HL-60 (cell line): Measurements from ENCODE around the gene POMT1.

Source experiments
- DNase-seq, 2 experiments: peaks; one replicate each; pipeline ENCODE4 v3.0.0-alpha.2; 2010 to 2020; ENCODE audit warnings: low read depth in 1 of 2, low spot score in 1 of 2
- H3K27ac ChIP-seq: fragments of 250-450 bp; sonication (Bioruptor Pico); replicated peaks from 2 replicates; pipeline ENCODE4 v1.5.1; 2020; ENCODE audit warnings: mild to moderate bottlenecking, moderate library complexity
- H3K27me3 ChIP-seq: fragments of 250-450 bp; sonication (Bioruptor Pico); 2 replicates; pipeline ENCODE4 v1.5.1; 2021; ENCODE audit warnings: mild to moderate bottlenecking, moderate library complexity; ENCODE audit not compliant: insufficient read depth, poor library complexity, severe bottlenecking
- H3K4me3 ChIP-seq: replicated peaks from 2 replicates; pipeline ENCODE4 v1.5.1; 2011; ENCODE audit warnings: mild to moderate bottlenecking, control low read depth, low read length; ENCODE audit not compliant: insufficient read depth
- GABPA ChIP-seq: IDR thresholded peaks from 2 replicates; pipeline ENCODE4 v1.6.1; 2012; ENCODE audit warnings: low read depth
- POLR2AphosphoS5 ChIP-seq: IDR thresholded peaks from 2 replicates; pipeline ENCODE4 v1.6.1; 2012; ENCODE audit warnings: low read depth
- SPI1 ChIP-seq: IDR thresholded peaks from 2 replicates; pipeline ENCODE4 v1.6.1; 2012; ENCODE audit warnings: low read depth, mild to moderate bottlenecking, borderline replicate concordance
- TF ChIP-seq, protein P1 (sequence below): IDR thresholded peaks from one replicate; pipeline ENCODE4 v1.5.1; 2011; ENCODE audit warnings: low read length, control low read depth, inconsistent platforms; ENCODE audit not compliant: insufficient read depth
- TF ChIP-seq, protein P2 (sequence below): IDR thresholded peaks from 2 replicates; pipeline ENCODE4 v1.6.1; 2012; ENCODE audit warnings: low read depth; ENCODE audit not compliant: insufficient replicate concordance

POMT1 gene

DNA sequence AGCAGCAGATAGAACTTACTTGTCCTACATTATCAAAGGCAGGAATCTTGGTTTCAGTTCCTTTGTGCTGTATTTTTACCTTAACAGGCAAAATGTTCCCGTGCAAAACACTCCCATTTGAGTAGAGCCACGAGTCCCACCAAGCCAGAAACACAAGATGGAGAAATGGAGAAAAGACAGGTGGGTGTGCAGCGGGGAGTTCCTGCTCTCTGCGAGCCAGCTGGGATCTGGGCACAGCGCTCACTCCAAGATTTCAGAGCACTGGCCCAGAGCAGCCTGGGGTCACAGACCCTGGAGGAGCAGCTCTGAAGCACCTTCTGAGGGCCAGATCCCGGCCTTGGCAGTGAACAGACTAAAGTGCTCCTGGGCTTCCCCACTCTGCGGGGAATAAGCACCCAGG lies 25.5 kb downstream of the POMT1 start:
- Histone ChIP-seq H3K27ac (no peak overlapping the region), H3K27me3 (no peaks in the 10 kb centered on the region), H3K4me3 (no peak overlapping the region)
- TF ChIP-seq, protein P1, sequence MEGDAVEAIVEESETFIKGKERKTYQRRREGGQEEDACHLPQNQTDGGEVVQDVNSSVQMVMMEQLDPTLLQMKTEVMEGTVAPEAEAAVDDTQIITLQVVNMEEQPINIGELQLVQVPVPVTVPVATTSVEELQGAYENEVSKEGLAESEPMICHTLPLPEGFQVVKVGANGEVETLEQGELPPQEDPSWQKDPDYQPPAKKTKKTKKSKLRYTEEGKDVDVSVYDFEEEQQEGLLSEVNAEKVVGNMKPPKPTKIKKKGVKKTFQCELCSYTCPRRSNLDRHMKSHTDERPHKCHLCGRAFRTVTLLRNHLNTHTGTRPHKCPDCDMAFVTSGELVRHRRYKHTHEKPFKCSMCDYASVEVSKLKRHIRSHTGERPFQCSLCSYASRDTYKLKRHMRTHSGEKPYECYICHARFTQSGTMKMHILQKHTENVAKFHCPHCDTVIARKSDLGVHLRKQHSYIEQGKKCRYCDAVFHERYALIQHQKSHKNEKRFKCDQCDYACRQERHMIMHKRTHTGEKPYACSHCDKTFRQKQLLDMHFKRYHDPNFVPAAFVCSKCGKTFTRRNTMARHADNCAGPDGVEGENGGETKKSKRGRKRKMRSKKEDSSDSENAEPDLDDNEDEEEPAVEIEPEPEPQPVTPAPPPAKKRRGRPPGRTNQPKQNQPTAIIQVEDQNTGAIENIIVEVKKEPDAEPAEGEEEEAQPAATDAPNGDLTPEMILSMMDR: no peak
- TF ChIP-seq SPI1 (no peak), POLR2AphosphoS5 (no peak), GABPA (no peak)
- TF ChIP-seq, protein P2, sequence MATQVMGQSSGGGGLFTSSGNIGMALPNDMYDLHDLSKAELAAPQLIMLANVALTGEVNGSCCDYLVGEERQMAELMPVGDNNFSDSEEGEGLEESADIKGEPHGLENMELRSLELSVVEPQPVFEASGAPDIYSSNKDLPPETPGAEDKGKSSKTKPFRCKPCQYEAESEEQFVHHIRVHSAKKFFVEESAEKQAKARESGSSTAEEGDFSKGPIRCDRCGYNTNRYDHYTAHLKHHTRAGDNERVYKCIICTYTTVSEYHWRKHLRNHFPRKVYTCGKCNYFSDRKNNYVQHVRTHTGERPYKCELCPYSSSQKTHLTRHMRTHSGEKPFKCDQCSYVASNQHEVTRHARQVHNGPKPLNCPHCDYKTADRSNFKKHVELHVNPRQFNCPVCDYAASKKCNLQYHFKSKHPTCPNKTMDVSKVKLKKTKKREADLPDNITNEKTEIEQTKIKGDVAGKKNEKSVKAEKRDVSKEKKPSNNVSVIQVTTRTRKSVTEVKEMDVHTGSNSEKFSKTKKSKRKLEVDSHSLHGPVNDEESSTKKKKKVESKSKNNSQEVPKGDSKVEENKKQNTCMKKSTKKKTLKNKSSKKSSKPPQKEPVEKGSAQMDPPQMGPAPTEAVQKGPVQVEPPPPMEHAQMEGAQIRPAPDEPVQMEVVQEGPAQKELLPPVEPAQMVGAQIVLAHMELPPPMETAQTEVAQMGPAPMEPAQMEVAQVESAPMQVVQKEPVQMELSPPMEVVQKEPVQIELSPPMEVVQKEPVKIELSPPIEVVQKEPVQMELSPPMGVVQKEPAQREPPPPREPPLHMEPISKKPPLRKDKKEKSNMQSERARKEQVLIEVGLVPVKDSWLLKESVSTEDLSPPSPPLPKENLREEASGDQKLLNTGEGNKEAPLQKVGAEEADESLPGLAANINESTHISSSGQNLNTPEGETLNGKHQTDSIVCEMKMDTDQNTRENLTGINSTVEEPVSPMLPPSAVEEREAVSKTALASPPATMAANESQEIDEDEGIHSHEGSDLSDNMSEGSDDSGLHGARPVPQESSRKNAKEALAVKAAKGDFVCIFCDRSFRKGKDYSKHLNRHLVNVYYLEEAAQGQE: no peak
- no peak for DNase-seq

DNA sequence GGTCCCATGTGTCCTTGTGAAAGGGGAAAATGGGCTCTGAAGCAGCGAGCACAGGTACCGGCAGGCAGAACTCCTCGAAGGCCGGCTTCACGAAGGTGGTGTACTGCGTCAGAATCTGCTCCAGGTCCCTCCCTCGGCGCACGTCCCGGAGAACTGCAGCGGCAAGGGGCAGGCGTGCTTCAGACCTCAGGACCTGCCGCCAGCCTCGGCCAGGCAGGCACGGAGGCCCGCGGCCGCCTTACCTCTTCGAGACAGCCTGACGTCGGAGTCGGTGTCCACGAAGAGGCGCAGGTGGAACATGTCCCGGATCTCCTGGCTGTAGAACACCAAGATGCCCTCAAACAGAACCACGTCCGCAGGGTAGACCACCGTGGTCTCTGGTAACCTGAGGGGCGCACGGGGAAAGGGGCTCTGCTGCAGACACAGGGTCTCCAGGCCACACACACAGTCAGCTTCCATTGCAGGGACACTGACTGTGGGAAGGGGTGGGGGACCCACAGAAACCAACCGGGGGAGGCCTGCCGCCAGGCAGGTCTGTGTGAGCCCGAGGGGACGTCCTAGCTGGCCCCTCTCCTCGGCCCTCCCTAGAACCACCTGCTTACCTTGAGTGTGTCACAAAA lies 26.3 kb downstream of the POMT1 start:
- Histone ChIP-seq H3K27me3 (no peaks in the 10 kb centered on the region), H3K27ac (no peak overlapping the region), H3K4me3 (no peak overlapping the region)
- TF ChIP-seq, protein P2: no peak
- DNase-seq: no peak

DNA sequence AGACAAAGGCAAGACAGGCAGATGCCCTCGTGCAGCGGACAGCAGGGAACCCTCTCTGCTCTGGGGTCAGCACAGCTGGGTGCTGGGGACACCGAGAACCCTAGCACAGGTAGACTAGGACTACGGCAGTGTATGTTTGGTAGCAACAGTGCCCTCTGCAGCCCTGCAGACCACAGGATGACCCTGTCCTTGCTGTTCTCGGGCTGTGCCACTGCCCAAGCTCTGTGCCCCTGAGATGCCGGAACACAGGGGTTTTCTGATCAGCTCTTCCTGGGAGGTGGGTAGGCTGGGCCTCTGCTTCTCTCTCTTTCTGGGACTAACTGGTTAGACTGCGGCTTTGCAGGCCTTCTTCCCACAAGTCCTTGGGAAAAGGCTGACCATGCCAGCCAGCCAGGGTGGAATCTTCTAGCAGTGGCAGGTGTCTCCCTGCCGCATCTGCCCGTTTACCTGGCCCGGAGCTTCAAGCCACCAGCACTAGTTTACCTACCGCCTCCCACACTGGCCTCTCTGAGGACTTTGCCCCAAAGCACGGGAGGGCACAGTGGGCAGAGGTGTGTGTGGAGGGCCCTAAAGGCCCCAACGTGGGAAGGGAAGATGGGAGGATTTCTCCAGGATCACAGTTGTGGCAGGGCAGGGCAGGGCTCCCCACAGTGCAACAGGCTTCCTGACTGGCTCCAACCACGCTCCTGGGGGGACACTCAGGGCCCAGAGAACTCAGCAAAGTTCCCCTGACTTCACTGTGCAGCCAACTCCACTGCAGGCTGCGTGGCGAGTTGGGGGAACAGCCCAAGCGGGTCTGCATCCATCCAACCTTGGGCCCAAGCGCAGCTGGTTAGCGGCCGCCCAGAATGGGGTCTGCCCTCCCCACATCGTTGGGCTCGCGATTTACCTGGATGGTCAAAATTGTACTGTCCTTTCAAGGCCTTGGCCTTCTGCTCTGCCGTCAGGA lies 27.2 kb downstream of the POMT1 start:
- peak overlapping the region; percentile 92 for H3K4me3 ChIP-seq
- TF ChIP-seq SPI1: no peak
- TF ChIP-seq, protein P2: no peak
- no peak for TF ChIP-seq POLR2AphosphoS5
- no peak for TF ChIP-seq GABPA
- TF ChIP-seq, protein P1: no peak
- no peak for DNase-seq
- no peaks in the 10 kb centered on the region for H3K27me3 ChIP-seq
- peak overlapping the region; percentile 53 for H3K27ac ChIP-seq
